ENCODE results near the gene PUM1. TPM values are rescaled to one million over a fixed set of nuclear protein-coding genes. Genes with fewer than 3 reads are reported as not detected.
"Not testable (repeated sequence)": the region's sequence is repeated elsewhere in the genome, so short reads cannot be mapped to it uniquely, and the experiment has no call there.

PUM1 gene
- total and polyA plus RNA-seq, 8 donors: 12.9 to 126 (median 78.5) TPM

DNA sequence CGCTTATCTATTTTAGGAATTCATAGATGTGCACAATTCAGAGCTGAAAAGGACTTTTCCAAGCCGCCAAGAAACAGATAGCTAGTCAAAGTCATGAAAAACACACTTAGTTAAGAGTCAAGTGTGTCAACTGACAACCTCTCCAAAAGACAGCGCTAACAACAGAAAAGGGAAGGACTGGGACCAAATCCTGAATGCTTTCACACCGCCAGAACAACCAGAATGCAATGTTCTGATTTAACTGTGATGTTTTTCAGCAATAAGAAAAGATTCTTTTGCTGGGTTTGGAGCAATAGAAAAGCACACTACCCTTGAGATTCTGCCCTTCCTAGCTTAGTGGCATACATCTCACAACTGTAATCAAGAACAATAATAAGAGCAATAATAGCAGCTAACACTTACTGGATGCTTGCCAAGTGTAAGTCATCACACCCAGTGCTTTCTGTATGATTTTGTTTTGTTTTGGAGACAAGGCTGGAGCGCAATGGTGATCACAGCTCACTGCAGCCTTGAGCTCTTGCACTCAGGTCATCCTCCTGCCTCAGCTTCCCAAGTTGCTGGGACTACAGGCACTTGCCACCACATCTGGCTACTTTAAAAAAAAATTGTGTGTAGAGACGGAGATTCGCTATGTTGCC lies 123.1 kb downstream of the PUM1 start:
- Histone ChIP-seq H3K27me3 (no peaks in the 10 kb centered on the region), H3K4me1 (peaks cover 0 to 4% (median 0%) of the 10 kb centered on the region in 4 donors), H3K9me3 (no peaks in the 10 kb centered on the region), H3K36me3 (peaks cover 52 to 100% (median 97%) of the 10 kb centered on the region in 4 donors), H3K4me3 (no peak overlapping the region), H3K27ac (no peak overlapping the region)
- TF ChIP-seq, protein P1, sequence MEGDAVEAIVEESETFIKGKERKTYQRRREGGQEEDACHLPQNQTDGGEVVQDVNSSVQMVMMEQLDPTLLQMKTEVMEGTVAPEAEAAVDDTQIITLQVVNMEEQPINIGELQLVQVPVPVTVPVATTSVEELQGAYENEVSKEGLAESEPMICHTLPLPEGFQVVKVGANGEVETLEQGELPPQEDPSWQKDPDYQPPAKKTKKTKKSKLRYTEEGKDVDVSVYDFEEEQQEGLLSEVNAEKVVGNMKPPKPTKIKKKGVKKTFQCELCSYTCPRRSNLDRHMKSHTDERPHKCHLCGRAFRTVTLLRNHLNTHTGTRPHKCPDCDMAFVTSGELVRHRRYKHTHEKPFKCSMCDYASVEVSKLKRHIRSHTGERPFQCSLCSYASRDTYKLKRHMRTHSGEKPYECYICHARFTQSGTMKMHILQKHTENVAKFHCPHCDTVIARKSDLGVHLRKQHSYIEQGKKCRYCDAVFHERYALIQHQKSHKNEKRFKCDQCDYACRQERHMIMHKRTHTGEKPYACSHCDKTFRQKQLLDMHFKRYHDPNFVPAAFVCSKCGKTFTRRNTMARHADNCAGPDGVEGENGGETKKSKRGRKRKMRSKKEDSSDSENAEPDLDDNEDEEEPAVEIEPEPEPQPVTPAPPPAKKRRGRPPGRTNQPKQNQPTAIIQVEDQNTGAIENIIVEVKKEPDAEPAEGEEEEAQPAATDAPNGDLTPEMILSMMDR (IDR thresholded peaks at IDR 0.05): no peak
- TF ChIP-seq EP300 (IDR thresholded peaks at IDR 0.05): no peak
- no peak for TF ChIP-seq POLR2A (IDR thresholded peaks at IDR 0.05)
- no peak for TF ChIP-seq POLR2AphosphoS5 (IDR thresholded peaks at IDR 0.05)
- 92 to 94% (median 93%) methylated on average over 7 of the region's 7 CpGs for WGBS, 5 donors
- intact Hi-C loops (cut with DNase I; ENCODE audit: low total_unique reads): no loop called here
- no peak for DNase-seq

DNA sequence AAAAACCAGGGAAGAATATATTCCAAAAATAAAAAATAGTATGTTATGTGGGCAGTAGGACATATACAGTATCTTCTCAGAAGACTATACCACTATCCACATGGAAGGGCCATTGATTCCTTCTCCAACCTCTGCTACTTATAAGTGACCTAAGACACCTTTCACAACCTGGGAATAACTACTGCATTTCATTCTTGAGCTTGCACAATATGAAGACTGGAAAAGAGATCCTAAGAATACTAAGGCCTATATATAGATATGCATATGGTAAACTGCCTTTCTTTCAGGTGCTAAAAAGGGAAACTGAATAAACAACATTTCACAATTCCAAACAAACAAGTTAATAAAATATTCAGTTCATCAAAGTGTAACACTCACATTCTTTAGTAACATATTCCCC lies 125.0 kb downstream of the PUM1 start:
- H3K36me3 ChIP-seq: peaks cover 63 to 96% (median 94%) of the 10 kb centered on the region in 4 donors
- H3K4me1 ChIP-seq: peaks cover 0 to 4% (median 0%) of the 10 kb centered on the region in 4 donors
- no peaks in the 10 kb centered on the region for H3K9me3 ChIP-seq
- no peak overlapping the region for H3K4me3 ChIP-seq
- no peaks in the 10 kb centered on the region for H3K27me3 ChIP-seq
- intact Hi-C loops (cut with DNase I; ENCODE audit: low total_unique reads): no loop called here
- no peak overlapping the region for H3K27ac ChIP-seq
- no peak for DNase-seq
- TF ChIP-seq POLR2AphosphoS5 (IDR thresholded peaks at IDR 0.05) (no peak), EP300 (IDR thresholded peaks at IDR 0.05) (no peak), POLR2A (IDR thresholded peaks at IDR 0.05) (no peak)
- TF ChIP-seq, protein P1 (IDR thresholded peaks at IDR 0.05): no peak

DNA sequence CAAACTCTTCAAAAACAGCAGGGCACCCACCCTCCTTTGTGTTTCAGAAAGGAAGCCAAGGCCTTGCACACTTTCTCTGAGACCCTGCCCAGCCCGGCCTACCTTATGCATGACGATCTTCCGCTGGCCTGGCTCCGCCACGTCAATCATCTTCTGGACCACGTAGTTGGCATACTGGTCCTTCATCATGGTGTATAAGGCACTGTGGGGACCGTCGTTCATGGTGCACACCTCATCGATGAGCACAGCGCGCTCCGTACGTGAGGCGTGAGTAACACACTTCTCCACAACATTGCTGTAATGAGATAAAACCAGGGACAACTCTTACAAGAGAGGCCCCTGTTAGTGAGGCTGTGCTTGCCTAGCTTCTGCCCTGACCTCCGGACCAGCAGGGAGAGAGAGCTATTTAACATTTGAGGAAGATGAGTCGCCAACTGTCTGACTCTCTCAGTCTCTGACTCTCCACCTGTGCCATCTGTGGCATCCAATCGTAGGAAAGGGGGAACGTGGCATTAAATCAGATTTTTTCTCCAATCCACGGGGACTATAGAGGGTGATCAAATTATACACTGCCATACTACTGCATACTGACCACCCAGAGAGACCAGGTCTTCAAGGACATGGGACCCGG lies 128.9 kb downstream of the PUM1 start:
- no peaks in the 10 kb centered on the region for H3K9me3 ChIP-seq
- no peak for DNase-seq
- intact Hi-C loops (cut with DNase I; ENCODE audit: low total_unique reads): no loop called here
- no peak overlapping the region for H3K4me3 ChIP-seq
- no peaks in the 10 kb centered on the region for H3K4me1 ChIP-seq
- 92 to 94% (median 93%) methylated on average over 20 of the region's 20 CpGs for WGBS, 5 donors
- H3K27ac ChIP-seq: no peak overlapping the region
- TF ChIP-seq POLR2AphosphoS5 (IDR thresholded peaks at IDR 0.05): no peak
- no peaks in the 10 kb centered on the region for H3K27me3 ChIP-seq
- peaks cover 68 to 95% (median 94%) of the 10 kb centered on the region in 4 donors for H3K36me3 ChIP-seq

DNA sequence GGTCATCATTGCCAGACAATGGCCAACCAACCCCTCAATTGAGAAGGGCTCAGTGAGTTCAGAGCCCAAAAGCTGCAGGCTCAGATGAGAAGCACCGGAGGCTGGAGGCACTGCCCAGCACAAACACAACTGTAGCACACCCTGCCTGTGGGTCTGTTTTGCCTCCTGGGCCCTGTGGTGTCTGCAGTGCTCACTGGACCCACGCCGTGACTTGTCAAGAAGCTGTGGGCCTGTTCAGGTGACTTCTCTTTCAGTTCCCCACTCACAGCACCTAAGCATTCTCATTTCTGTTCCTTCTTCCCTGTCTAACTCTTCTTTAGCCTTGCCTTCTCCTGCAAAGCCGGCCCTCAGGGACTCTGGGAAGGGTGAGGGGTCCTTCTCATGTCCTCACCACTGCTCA lies 129.8 kb downstream of the PUM1 start:
- DNase-seq; H3K27me3 ChIP-seq; H3K27ac ChIP-seq; intact Hi-C loops (cut with DNase I; ENCODE audit: low total_unique reads); H3K4me3 ChIP-seq; H3K9me3 ChIP-seq; H3K4me1 ChIP-seq: not testable (repeated sequence)
- no CpG with 5 or more reads among the region's 4 CpGs for WGBS, 5 donors
- peaks cover 65 to 95% (median 94%) of the 10 kb centered on the region in 4 donors for H3K36me3 ChIP-seq

DNA sequence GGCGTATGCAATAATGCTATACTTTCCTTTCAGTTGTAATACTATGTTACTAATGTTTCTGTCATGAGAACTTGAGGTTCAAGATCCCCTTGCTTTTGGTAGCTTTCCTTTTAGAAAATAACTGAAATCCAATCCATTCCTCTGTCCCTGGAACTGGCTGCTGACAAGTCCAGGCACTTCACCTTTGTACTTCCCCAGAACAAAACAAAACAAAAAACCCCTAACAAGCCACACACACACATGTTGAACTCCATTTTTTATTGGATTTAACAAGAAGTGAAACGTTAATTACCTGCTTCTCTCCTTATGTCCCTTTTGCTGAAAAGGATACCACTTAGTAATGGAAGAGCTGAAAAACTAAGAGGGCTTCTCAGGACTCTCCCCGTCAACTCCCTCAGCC lies 130.9 kb downstream of the PUM1 start:
- TF ChIP-seq POLR2AphosphoS5 (IDR thresholded peaks at IDR 0.05): no peak
- TF ChIP-seq POLR2A (IDR thresholded peaks at IDR 0.05): no peak
- no peak for TF ChIP-seq EP300 (IDR thresholded peaks at IDR 0.05)
- TF ChIP-seq, protein P1 (IDR thresholded peaks at IDR 0.05): no peak
- H3K9me3 ChIP-seq: no peaks in the 10 kb centered on the region
- H3K27me3 ChIP-seq: no peaks in the 10 kb centered on the region
- no peak overlapping the region for H3K27ac ChIP-seq
- H3K4me1 ChIP-seq: no peaks in the 10 kb centered on the region
- H3K4me3 ChIP-seq: no peak overlapping the region
- DNase-seq: no peak
- peaks cover 55 to 87% (median 85%) of the 10 kb centered on the region in 4 donors for H3K36me3 ChIP-seq
- intact Hi-C loops (cut with DNase I; ENCODE audit: low total_unique reads): no loop called here
- WGBS, 5 donors: 71 to 86% (median 76%) methylated on average over 3 of the region's 3 CpGs
